ENCODE data around the gene LARP6.

- TF ChIP-seq, protein P1, sequence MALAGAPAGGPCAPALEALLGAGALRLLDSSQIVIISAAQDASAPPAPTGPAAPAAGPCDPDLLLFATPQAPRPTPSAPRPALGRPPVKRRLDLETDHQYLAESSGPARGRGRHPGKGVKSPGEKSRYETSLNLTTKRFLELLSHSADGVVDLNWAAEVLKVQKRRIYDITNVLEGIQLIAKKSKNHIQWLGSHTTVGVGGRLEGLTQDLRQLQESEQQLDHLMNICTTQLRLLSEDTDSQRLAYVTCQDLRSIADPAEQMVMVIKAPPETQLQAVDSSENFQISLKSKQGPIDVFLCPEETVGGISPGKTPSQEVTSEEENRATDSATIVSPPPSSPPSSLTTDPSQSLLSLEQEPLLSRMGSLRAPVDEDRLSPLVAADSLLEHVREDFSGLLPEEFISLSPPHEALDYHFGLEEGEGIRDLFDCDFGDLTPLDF (CRISPR knock-in tag; IDR thresholded peaks at IDR 0.05): no peak
- TF ChIP-seq CTCF (IDR thresholded peaks at IDR 0.05): no peak
- TF ChIP-seq SP1 (CRISPR knock-in tag; conservative IDR thresholded peaks at IDR 0.05): no peak
- TF ChIP-seq ZNF532 (CRISPR knock-in tag; IDR thresholded peaks at IDR 0.05; ENCODE audit: borderline replicate concordance): no peak
- no peak for TF ChIP-seq MYBL2 (CRISPR knock-in tag; IDR thresholded peaks at IDR 0.05)
- no peak for TF ChIP-seq CBFB (CRISPR knock-in tag; IDR thresholded peaks at IDR 0.05; ENCODE audit: low read depth)
- no peak for TF ChIP-seq ZMAT4 (CRISPR knock-in tag; IDR thresholded peaks at IDR 0.05)
- TF ChIP-seq TCF7 (CRISPR knock-in tag; IDR thresholded peaks at IDR 0.05; ENCODE audit: low read depth): no peak
- no peak for TF ChIP-seq JUN (CRISPR knock-in tag; IDR thresholded peaks at IDR 0.05)
- no peak for TF ChIP-seq CREM (CRISPR knock-in tag; IDR thresholded peaks at IDR 0.05)
- no peak for TF ChIP-seq ZNF317 (CRISPR knock-in tag; IDR thresholded peaks at IDR 0.05; ENCODE audit: borderline replicate concordance, low read depth)
- no peak for TF ChIP-seq ESRRA (CRISPR knock-in tag; IDR thresholded peaks at IDR 0.05; ENCODE audit: borderline replicate concordance)
- no peak for TF ChIP-seq NFYB (CRISPR knock-in tag; conservative IDR thresholded peaks at IDR 0.05; ENCODE audit: low read depth)
- no peak for TF ChIP-seq PREB (CRISPR knock-in tag; IDR thresholded peaks at IDR 0.05; ENCODE audit: borderline replicate concordance)
Observed at GRCh38 chr15:70833861-70834765, 19.8 kb downstream of the LARP6 start.

All from WTC11 (cell line).